K562 (cell line): ENCODE data around the gene GRIA3. TPM values are rescaled to one million over a fixed set of nuclear protein-coding genes. Genes with fewer than 3 reads are reported as not detected.
A peak's percentile ranks its signal among the peaks of the same experiment; 100 is the strongest.

Source experiments
- ATAC-seq: fragments of 200-7000 bp; cut with Tn5 transposase; 3 replicates; pipeline ENCODE4 v1.9.1; 2020; ENCODE audit warnings: moderate library complexity
- BruUV-seq: library from RNA; stranded (reverse); fragments of 400-500 nt; replicated peaks from 2 replicates; lab custom pipeline; 2021; lab: Mats Ljungman, UMichigan
- CTCF ChIA-PET: fragments of 300-600 bp; formaldehyde crosslinking; extraction: SDS; loops from one replicate; lab custom pipeline; 2021; ENCODE audit warnings: low intra/inter-chr PET ratio; lab: Yijun Ruan, JAX
- POLR2A ChIA-PET: fragments of 300-600, 350-650 bp; sonication (Branson Sonifier 250); formaldehyde crosslinking; extraction: SDS; loops from one replicate; lab custom pipeline; 2021; ENCODE audit warnings: antibody characterized with exemption, inconsistent platforms; lab: Yijun Ruan, JAX
- DNase-seq, 4 experiments: peaks; one replicate each; pipeline versions ENCODE4 v3.0.0 to v3.0.0-alpha.2; 2011 to 2018; ENCODE audit warnings: low spot score in 3 of 4, mixed read lengths in 3 of 4; ENCODE audit errors: extremely low read depth in 1 of 4
- FAIRE-seq: peaks from 2 replicates; lab custom pipeline; 2011; peaks lifted over from hg19 to GRCh38; lab: Jason Lieb, UNC
- H2AFZ ChIP-seq: 2 replicates; pipeline ENCODE4 v1.6.0; 2011; ENCODE audit warnings: low read depth, low read length, control low read depth, inconsistent platforms
- H3K27ac ChIP-seq: fragments of 200-600 bp; 3 replicates; pipeline ENCODE4 v1.8.0; 2011; ENCODE audit warnings: low read depth, mild to moderate bottlenecking, control low read depth, inconsistent platforms, low read length, moderate library complexity, mixed read lengths; ENCODE audit errors: extremely low read depth
- H3K27me3 ChIP-seq, 2 experiments: fragments of 300-600 bp in 1 of 2; 2 replicates in 1 of 2; 3 replicates in 1 of 2; pipeline versions ENCODE4 v1.6.0 to v1.8.0; 2011; ENCODE audit warnings: inconsistent platforms in 2 of 2, low read length in 2 of 2, mild to moderate bottlenecking in 1 of 2, mixed read lengths in 1 of 2, moderate library complexity in 1 of 2; ENCODE audit not compliant: control insufficient read depth in 2 of 2, insufficient read depth in 2 of 2
- H3K36me3 ChIP-seq: fragments of 300-600 bp; 3 replicates; pipeline ENCODE4 v1.8.0; 2011; ENCODE audit warnings: mild to moderate bottlenecking, low read length, inconsistent platforms; ENCODE audit not compliant: control insufficient read depth, insufficient read depth
- H3K4me1 ChIP-seq, 2 experiments: fragments of 200-600 bp in 1 of 2; replicated peaks in 1 of 2; 2 replicates in 1 of 2; 3 replicates in 1 of 2; pipeline versions ENCODE4 v1.5.1 to v1.8.0; 2011; ENCODE audit warnings: inconsistent platforms in 2 of 2, low read length in 2 of 2, mild to moderate bottlenecking in 1 of 2, mixed read lengths in 1 of 2, moderate library complexity in 1 of 2; ENCODE audit not compliant: control insufficient read depth in 2 of 2, insufficient read depth in 2 of 2
- H3K4me2 ChIP-seq: 2 replicates; pipeline ENCODE4 v1.6.1; 2011; ENCODE audit warnings: low read length, control low read depth, inconsistent platforms, mixed read lengths; ENCODE audit not compliant: insufficient read depth
- H3K4me3 ChIP-seq: fragments of 200-600 bp; sonication (generic), shearing (Covaris generic); 2 replicates; pipeline ENCODE4 v1.5.1; 2016; ENCODE audit warnings: control low read depth, inconsistent platforms
- H3K79me2 ChIP-seq: fragments of 200-600 bp; 3 replicates; pipeline ENCODE4 v1.8.0; 2011; ENCODE audit warnings: low read length, inconsistent platforms; ENCODE audit not compliant: control insufficient read depth, insufficient read depth
- H3K9ac ChIP-seq, 2 experiments: 2 replicates each; pipeline versions ENCODE4 v1.6.0 to v1.6.1; 2011; ENCODE audit warnings: low read depth in 2 of 2, low read length in 2 of 2, control low read depth in 1 of 2, inconsistent platforms in 1 of 2, mild to moderate bottlenecking in 1 of 2, mixed read lengths in 1 of 2; ENCODE audit not compliant: insufficient read depth in 1 of 2
- H3K9me1 ChIP-seq: one replicate; pipeline ENCODE4 v1.6.0; 2011; ENCODE audit warnings: inconsistent platforms, mild to moderate bottlenecking, low read length, moderate library complexity; ENCODE audit not compliant: control insufficient read depth, insufficient read depth
- H3K9me3 ChIP-seq: replicated peaks from 2 replicates; pipeline ENCODE4 v1.5.1; 2011; ENCODE audit warnings: low read depth, low read length, inconsistent platforms; ENCODE audit not compliant: control insufficient read depth, insufficient read depth
- H4K20me1 ChIP-seq: replicated peaks from 2 replicates; pipeline ENCODE4 v1.6.1; 2011; ENCODE audit warnings: low read length, inconsistent platforms, mixed read lengths; ENCODE audit not compliant: control insufficient read depth, insufficient read depth
- BACH1 ChIP-seq: fragments of 200-800 bp; sonication (Bioruptor generic); IDR thresholded peaks from 2 replicates; pipeline ENCODE4 v1.6.1; 2016; ENCODE audit warnings: missing genetic modification characterization, missing compliant biosample characterization
- CBFA2T2 ChIP-seq: fragments of 450-650 bp; conservative IDR thresholded peaks from 2 replicates; pipeline ENCODE4 v1.6.1; 2017; ENCODE audit warnings: mild to moderate bottlenecking
- CBFA2T3 ChIP-seq: fragments of 450-650 bp; IDR thresholded peaks from 2 replicates; pipeline ENCODE4 v1.6.1; 2017
- ETV6 ChIP-seq, 3 experiments: fragments of 150-350 bp in 1 of 3; sonication (generic) in 1 of 3; formaldehyde crosslinking in 1 of 3; IDR thresholded peaks; 2 replicates each; pipeline versions ENCODE4 v1.6.1 to v1.8.0; 2014 to 2022; ENCODE audit warnings: borderline replicate concordance in 2 of 3, low read depth in 2 of 3, antibody characterized with exemption in 1 of 3, low read length in 1 of 3, mild to moderate bottlenecking in 1 of 3, missing genetic modification reagents in 1 of 3
- RUNX1 ChIP-seq: sonication (generic); IDR thresholded peaks from 2 replicates; pipeline ENCODE4 v1.6.1; 2016; ENCODE audit warnings: antibody characterized with exemption, low read depth
- SLC30A9 ChIP-seq: fragments of 250-450 bp; sonication (Bioruptor Pico); IDR thresholded peaks from 2 replicates; pipeline ENCODE4 v1.8.0; 2022; ENCODE audit warnings: mild to moderate bottlenecking, moderate library complexity
- STAT5A ChIP-seq: IDR thresholded peaks from 2 replicates; pipeline ENCODE4 v1.6.1; 2012; ENCODE audit warnings: low read length, inconsistent platforms, borderline replicate concordance
- TAL1 ChIP-seq: fragments of 450-650 bp; IDR thresholded peaks from 2 replicates; pipeline ENCODE4 v1.6.1; 2016; ENCODE audit warnings: mild to moderate bottlenecking
- TBL1XR1 ChIP-seq, 2 experiments: IDR thresholded peaks; 2 replicates each; pipeline ENCODE4 v1.6.1; 2012; ENCODE audit warnings: improper control_type of control experiment in 2 of 2, low read length in 2 of 2, mild to moderate bottlenecking in 1 of 2
- TEAD4 ChIP-seq, 2 experiments: sonication (generic) in 1 of 2; formaldehyde crosslinking in 1 of 2; IDR thresholded peaks; 2 replicates each; pipeline versions ENCODE4 v1.6.1 to v1.8.0; 2012 to 2022; ENCODE audit warnings: borderline replicate concordance in 1 of 2, inconsistent platforms in 1 of 2, low read length in 1 of 2, mild to moderate bottlenecking in 1 of 2, missing genetic modification reagents in 1 of 2
- TRIM28 ChIP-seq: fragments of 450-650 bp; IDR thresholded peaks from 2 replicates; pipeline ENCODE4 v1.6.1; 2017
- WGBS: fragments of 100-300 bp; shearing (Covaris generic); methylation state at CpG from one replicate; pipeline ENCODE4 v1.1.6; 2016; ENCODE audit warnings: low coverage, mixed read lengths; ENCODE audit not compliant: insufficient coverage; ENCODE audit errors: missing lambda C conversion rate; 5-methylcytosine and 5-hydroxymethylcytosine counted together
- in situ Hi-C: fragments of 300-500 bp; cut with MboI; formaldehyde crosslinking; loops from 4 replicates; pipeline ENCODE4 v1.15.0; 2018; ENCODE audit warnings: inconsistent platforms, mixed read lengths
- intact Hi-C: fragments of 100-400 bp; cut with micrococcal nuclease; formaldehyde crosslinking; loops from 2 replicates; pipeline ENCODE4 v1.14.2; 2022
- polyA plus RNA-seq, 8 experiments: library from polyadenylated mRNA; depleted of rRNA in 4 of 8; stranded (reverse) in 5 of 8; unstranded in 3 of 8; fragments of >200 nt; fragmentation: Nextera tagmentation in 2 of 8; fragmentation: Illumina TruSeq in 1 of 8; extraction: Ambion mirVana in 2 of 8; extraction: Trizol in 1 of 8; gene quantifications; 2 replicates each; pipeline versions ENCODE4 v1.2.1 to v1.2.3, GENCODE V29; 2011 to 2014; ENCODE audit warnings: inconsistent platforms in 1 of 8, missing spikeins in 1 of 8
- total RNA-seq, 7 experiments: library from RNA; depleted of rRNA in 6 of 7; stranded (reverse); fragments of >200 nt in 6 of 7; fragmentation: Illumina TruSeq in 2 of 7; extraction: Trizol in 2 of 7; gene quantifications; 2 replicates each; pipeline versions ENCODE4 v1.2.1 to v1.2.3, GENCODE V29; 2011 to 2021; ENCODE audit warnings: low replicate concordance in 1 of 7
- TF ChIP-seq, protein P1 (sequence below): sonication (generic); formaldehyde crosslinking; IDR thresholded peaks from 2 replicates; pipeline ENCODE4 v1.8.1; 2023; ENCODE audit warnings: mild to moderate bottlenecking, missing genetic modification reagents
- TF ChIP-seq, protein P2 (sequence below): fragments of 450-650 bp; IDR thresholded peaks from 2 replicates; pipeline ENCODE4 v1.7.0; 2016; ENCODE audit warnings: borderline replicate concordance

Gene GRIA3
- total and polyA plus RNA-seq, 9 of the 15 experiments (the other 6 are each of a cell fraction or from before 2014, with no cell fraction given) = 0.10 TPM; not detected in 8

- FAIRE-seq = no peak
- Histone ChIP-seq H3K4me1 (no peaks in the 10 kb centered on the region; a peak in 1 of 5 replicates), H3K4me3 (no peak overlapping the region), H2AFZ (no peak overlapping the region; the same call in 1 of the 2 replicates), H3K79me2 (no peaks in the 10 kb centered on the region), H3K9ac (no peak overlapping the region), H3K27me3 (no peaks in the 10 kb centered on the region), H3K27ac (peak overlapping the region; percentile 47; the same call in 1 of the 3 replicates), H3K4me2 (0 out of 2 replicates have a peak overlapping the region, but pooled peaks have one; percentile 1), H3K36me3 (no peaks in the 10 kb centered on the region), H3K9me1 (no peaks in the 10 kb centered on the region), H3K9me3 (no peaks in the 10 kb centered on the region), H4K20me1 (no peaks in the 10 kb centered on the region)
- BruUV-seq = no TSS peak
- in situ Hi-C loops (no loop called here), intact Hi-C loops (loop anchor here (5.0 kb wide), 1 partner anchor 249 kb away; no protein-coding TSS in a partner anchor)
- CTCF ChIA-PET = no interaction called here
- DNase-seq = peak in 1 of 4 experiments; percentile 15
- POLR2A ChIA-PET = no interaction called here
- peak; percentile 51; the same call in 2 of the 3 replicates for ATAC-seq
- WGBS = 0% methylated on average over 1 of the region's 2 CpGs
- no peak for TF ChIP-seq TBL1XR1 (IDR thresholded peaks at IDR 0.05; ENCODE audit: low read length in 2 of 2)
- TF ChIP-seq SLC30A9 = no peak
- peak; percentile 38 for TF ChIP-seq CBFA2T2
- no peak for TF ChIP-seq RUNX1
- TF ChIP-seq CBFA2T3 = peak; percentile 67
- TF ChIP-seq TAL1 = peak; percentile 21; the same call in 1 of the 2 replicates
- TF ChIP-seq STAT5A = 0 out of 2 replicates have a peak, but pooled peaks have one; percentile 10
- TF ChIP-seq, protein P1, sequence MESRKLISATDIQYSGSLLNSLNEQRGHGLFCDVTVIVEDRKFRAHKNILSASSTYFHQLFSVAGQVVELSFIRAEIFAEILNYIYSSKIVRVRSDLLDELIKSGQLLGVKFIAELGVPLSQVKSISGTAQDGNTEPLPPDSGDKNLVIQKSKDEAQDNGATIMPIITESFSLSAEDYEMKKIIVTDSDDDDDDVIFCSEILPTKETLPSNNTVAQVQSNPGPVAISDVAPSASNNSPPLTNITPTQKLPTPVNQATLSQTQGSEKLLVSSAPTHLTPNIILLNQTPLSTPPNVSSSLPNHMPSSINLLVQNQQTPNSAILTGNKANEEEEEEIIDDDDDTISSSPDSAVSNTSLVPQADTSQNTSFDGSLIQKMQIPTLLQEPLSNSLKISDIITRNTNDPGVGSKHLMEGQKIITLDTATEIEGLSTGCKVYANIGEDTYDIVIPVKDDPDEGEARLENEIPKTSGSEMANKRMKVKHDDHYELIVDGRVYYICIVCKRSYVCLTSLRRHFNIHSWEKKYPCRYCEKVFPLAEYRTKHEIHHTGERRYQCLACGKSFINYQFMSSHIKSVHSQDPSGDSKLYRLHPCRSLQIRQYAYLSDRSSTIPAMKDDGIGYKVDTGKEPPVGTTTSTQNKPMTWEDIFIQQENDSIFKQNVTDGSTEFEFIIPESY = no peak
- no peak for TF ChIP-seq BACH1 (tag)
- no peak for TF ChIP-seq TRIM28
- TF ChIP-seq ETV6 (IDR thresholded peaks at IDR 0.05; ENCODE audit: borderline replicate concordance in 1 of 2, low read depth in 2 of 2, low read length in 1 of 2) = no peak
- no peak for TF ChIP-seq ETV6 (CRISPR knock-in tag; IDR thresholded peaks at IDR 0.05; ENCODE audit: borderline replicate concordance)
- TF ChIP-seq, protein P2, sequence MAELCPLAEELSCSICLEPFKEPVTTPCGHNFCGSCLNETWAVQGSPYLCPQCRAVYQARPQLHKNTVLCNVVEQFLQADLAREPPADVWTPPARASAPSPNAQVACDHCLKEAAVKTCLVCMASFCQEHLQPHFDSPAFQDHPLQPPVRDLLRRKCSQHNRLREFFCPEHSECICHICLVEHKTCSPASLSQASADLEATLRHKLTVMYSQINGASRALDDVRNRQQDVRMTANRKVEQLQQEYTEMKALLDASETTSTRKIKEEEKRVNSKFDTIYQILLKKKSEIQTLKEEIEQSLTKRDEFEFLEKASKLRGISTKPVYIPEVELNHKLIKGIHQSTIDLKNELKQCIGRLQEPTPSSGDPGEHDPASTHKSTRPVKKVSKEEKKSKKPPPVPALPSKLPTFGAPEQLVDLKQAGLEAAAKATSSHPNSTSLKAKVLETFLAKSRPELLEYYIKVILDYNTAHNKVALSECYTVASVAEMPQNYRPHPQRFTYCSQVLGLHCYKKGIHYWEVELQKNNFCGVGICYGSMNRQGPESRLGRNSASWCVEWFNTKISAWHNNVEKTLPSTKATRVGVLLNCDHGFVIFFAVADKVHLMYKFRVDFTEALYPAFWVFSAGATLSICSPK = no peak
- peak; percentile 46 for TF ChIP-seq TEAD4 (IDR thresholded peaks at IDR 0.05; ENCODE audit: low read length)
- TF ChIP-seq TEAD4 (CRISPR knock-in tag; IDR thresholded peaks at IDR 0.05; ENCODE audit: borderline replicate concordance) = no peak
These were observed 11.2 kb upstream of the GRIA3 start for GRCh38 chrX:123172869-123173268.
